HG02970 (cell line): ENCODE results near the gene MPHOSPH9.

Experiments used
- ATAC-seq: cut with Tn5 transposase; IDR thresholded peaks from one replicate; pipeline ENCODE4 v1.9.1; 2021; ENCODE audit warnings: mild to moderate bottlenecking, moderate library complexity, moderate number of reproducible peaks; ENCODE audit not compliant: unreplicated experiment, low FRiP score

MPHOSPH9 gene, protein sequence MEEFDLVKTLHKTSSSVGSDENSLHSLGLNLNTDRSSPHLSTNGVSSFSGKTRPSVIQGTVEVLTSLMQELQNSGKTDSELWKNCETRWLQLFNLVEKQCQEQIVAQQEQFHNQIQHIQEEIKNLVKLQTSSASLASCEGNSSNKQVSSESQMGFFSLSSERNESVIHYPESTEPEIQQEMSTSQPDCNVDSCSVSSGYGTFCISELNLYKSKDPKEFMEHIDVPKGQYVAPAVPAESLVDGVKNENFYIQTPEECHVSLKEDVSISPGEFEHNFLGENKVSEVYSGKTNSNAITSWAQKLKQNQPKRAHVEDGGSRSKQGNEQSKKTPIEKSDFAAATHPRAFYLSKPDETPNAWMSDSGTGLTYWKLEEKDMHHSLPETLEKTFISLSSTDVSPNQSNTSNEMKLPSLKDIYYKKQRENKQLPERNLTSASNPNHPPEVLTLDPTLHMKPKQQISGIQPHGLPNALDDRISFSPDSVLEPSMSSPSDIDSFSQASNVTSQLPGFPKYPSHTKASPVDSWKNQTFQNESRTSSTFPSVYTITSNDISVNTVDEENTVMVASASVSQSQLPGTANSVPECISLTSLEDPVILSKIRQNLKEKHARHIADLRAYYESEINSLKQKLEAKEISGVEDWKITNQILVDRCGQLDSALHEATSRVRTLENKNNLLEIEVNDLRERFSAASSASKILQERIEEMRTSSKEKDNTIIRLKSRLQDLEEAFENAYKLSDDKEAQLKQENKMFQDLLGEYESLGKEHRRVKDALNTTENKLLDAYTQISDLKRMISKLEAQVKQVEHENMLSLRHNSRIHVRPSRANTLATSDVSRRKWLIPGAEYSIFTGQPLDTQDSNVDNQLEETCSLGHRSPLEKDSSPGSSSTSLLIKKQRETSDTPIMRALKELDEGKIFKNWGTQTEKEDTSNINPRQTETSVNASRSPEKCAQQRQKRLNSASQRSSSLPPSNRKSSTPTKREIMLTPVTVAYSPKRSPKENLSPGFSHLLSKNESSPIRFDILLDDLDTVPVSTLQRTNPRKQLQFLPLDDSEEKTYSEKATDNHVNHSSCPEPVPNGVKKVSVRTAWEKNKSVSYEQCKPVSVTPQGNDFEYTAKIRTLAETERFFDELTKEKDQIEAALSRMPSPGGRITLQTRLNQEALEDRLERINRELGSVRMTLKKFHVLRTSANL

DNA sequence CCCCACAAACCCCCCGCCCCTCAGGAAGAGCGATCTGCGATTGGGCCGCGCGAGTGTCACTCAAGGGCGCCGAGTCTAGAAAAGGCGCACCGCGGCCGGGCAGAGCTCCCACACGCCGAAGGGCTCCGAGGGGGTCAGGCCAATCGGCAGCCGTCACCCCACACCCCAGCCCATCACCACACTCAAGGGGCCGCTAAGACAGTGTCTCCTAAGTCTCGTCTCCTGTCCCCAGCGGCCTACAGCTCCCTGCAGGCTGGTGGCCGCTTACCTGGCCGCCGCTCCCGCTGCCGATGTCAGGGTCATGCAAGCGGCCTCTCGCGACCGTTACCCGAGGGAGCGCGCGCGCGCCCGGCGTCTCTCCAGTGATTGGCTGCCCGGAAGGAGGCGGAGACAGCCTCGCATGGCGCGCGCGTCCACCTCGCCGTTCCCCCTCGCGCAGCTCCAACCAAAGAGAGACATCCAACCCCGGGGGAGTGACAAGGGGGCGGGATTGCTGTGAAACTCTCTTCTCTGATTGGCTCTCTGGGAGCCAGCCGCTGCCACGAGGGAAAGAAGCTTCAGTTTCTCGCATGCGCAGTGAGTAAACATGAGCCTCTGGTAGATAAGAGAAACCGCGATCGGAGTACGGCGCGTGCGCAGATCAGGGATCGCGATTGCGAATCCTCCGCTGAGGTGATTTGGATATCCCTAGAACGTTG is at the start of gene MPHOSPH9, which contains the start of gene MTRFR:
Gene MPHOSPH9 (minus strand): TSS at position 335 of the 698 bp plus-strand sequence. CDS start 2,777 bp downstream, outside the sequence.
Gene MTRFR (plus strand): TSS at position 630 of the 698 bp plus-strand sequence. CDS start 20,239 bp downstream, outside the sequence.
- ATAC-seq: peak; percentile 78

DNA sequence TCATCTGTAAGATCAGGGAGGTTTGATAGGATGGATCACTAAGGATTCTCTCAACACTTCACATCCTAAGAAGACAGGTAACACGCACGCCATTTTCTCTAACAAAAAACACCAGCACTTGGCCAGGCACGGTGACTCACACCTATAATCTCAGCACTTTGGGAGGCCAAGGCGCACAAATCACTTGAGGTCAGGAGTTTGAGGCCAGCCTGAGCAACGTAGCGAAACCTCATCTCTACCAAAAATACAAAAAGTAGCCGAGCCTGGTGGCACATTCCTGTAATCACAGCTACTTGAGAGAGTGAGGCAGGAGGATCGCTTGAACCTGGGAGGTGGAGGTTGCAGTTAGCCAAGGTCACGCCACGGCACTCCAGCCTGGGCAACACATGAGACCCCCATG is 49.2 kb upstream of the MPHOSPH9 start:
- ATAC-seq: no peak

DNA sequence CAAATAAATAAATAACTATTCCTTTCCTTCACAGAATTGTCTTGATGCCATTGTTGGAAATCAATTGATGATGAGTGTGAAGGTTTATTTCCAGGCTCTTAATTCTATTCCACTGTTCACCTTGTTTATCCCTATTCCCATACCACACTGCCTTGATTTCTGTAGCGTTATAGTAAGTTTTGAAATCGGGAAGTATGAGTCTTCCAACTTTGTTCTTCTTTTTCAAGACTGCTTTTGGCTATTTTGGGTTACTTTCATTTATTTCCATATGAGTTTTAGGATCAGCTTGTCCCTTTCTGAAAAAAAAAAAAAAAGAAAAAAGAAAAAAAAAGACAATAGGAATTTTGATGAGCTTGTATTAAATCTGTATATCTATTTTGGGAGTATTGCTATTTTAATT is 48.0 kb upstream of the MPHOSPH9 start:
- ATAC-seq: no peak

DNA sequence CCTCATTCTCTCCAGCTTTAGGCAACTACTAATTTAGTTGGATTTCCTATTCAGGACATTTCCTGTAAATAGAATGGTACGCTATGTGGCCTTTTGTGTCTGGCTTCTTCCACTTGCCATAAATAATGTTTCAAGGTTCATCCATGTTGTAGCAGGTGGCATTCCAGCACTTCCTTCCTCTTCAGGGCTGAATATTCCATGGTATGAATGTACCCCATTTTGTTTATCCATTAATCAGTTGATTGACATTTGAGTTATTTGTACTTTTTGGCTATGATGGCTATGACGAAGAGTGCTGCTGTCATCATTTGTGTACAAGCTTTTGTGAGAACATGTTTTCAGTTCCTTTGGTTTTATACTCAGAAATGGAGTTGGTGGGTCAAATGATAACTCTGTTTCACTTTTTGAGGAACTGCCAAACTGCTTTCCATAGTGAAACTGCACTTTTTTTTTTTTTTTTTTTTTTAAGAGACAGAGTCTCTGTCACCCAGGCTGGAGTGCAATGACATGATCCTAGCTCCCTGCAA is 45.2 kb upstream of the MPHOSPH9 start:
- peak; percentile 70 for ATAC-seq

DNA sequence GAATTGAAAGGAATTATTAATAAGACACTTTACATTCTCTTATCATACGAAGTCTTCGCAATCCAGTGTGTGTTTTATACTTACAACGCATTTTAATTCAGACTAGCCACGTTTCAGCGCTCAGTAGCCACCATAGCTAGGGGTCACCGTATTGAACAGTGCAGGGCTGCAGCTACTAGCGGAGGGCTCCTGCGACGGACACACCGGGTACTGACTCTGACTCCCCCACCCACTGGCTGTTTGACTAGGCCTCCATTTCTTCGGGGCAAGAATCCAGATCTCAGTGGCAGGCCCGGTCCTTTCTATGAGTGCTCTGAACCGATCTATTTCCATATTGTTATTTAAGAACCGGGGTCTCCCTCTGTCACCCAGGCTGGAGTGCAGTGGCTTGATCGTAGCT is 40.2 kb upstream of the MPHOSPH9 start:
- no peak for ATAC-seq

DNA sequence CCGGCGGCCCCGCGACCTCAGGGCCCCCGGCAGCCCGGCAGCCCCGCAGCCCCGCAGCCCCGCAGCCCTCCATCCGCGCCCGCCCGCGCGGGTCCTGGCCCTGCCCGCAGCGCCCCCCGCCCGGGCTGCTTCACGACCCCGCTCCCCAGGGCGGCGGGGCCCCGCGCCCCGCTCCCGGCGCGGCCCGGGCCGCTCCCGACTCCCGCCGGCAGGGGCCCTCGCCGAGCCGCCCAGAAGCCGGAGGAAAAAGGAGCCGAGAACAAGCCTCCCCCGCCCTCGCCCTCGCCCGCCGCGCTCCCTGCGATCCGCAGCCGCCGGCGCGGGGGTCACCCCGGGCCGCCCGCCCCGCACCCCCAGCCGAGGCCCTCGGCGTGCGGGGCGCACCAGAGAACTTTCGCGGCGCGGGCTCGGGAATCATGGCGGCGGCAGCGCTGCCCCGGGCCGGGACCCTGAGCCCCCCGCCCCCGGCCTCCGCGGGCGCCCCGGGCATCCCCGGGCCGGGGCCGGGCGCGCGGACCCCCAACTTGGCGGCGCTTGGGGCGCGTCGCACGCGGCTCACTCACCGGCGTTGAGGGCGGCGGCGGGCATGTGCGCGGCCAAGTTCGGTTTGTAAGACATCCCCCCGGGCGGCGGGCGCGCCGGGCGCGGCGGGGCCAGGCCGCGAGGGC is 38.2 kb upstream of the MPHOSPH9 start:
- peak; percentile 38 for ATAC-seq

DNA sequence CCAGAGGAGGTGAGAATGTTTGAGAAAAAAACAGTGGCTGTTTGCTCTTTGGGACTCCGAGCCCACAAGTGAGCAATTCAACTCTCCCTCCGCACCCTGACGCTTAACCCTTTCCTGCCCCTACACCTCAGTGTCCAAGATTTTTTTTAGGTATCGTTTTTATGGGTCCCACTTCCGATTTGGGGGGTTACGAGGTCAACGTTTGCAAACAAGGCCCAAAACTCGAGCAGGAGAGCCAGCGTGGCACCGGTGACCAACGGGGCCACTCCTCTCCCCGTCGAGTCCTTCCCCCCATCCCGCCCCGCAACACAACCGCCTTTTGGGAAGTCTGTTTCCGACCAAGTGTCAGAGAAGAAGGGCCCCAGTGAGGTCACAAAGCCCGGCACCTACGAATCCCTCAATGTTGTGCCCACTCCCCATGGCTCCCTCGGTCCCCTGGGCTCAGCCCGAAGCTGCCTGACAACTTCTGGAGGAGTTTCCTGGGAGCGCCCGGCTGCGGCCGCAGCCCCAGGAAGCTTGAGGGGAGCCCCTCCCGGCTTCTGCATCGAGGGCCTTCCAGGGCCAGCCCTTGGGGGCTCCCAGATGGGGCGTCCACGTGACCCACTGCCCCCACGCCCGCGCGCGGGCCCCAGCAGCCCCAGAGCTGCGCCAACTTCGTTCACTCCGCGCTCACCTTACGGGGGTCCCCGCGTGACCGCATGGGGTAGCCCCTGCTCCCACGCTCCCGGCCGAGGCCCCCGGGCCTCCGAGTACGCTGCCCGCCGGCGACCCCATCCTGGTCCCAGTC is 37.5 kb upstream of the MPHOSPH9 start:
- no peak for ATAC-seq

DNA sequence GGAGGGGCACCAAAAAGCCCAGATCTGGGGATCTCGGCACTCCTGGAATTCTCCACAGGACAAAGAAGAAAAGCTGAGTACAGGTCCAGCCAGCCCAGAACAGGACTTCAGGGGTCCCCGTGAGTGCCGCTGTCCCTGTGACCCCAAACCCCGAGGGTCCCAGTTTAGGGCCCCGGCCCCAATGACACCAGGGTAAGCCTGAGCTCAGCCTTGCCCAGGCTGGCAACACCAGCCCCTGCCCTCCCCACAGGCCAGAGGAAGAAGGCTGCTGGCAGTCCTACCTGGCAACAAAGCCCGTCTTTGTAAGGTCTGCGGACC is 36.9 kb upstream of the MPHOSPH9 start:
- ATAC-seq: no peak

DNA sequence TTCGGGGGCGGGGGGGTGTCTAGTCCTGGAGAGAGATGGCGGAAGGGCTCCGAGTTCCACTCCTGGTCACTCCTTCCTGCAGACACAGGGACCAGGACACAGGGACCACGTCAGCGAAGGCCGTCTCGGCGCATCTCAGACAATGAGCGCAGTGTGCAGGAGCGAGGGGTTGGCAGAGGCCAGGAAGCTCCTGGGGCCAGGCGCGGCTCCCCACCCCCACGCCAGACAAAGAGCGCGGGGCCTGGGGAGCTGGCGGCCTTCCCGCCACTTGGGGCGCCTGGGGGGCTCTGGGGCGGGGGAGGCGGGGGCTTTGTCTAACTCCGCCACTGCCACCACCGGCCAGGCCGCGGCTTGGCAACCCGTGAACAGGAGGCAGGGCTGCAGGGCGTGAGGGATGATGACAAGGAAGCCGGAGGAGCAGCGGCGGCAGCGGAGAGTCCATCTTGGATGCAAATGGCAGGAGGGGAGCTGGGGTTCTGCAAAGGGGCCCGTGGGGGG is 36.5 kb upstream of the MPHOSPH9 start:
- ATAC-seq: no peak

DNA sequence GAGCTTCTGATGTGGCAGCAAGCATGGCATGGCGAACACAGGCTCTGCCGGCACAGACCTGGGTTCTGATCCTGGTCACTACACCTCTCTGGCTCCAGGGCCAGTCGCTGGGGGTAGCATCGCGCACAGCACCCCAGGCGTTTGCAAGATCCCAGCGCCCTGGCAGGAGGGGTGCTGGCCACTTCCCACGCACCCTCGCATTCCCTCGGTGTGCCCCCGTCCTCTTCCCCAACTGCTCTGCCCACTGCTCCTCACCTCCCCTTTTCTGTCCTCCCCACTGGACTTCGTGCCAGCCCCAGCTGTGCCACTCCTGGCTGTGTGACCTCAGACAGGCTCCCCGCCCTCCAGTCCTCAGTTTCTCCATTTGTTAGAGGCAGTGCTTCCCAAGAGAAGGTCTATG is 35.9 kb upstream of the MPHOSPH9 start:
- ATAC-seq: no peak

DNA sequence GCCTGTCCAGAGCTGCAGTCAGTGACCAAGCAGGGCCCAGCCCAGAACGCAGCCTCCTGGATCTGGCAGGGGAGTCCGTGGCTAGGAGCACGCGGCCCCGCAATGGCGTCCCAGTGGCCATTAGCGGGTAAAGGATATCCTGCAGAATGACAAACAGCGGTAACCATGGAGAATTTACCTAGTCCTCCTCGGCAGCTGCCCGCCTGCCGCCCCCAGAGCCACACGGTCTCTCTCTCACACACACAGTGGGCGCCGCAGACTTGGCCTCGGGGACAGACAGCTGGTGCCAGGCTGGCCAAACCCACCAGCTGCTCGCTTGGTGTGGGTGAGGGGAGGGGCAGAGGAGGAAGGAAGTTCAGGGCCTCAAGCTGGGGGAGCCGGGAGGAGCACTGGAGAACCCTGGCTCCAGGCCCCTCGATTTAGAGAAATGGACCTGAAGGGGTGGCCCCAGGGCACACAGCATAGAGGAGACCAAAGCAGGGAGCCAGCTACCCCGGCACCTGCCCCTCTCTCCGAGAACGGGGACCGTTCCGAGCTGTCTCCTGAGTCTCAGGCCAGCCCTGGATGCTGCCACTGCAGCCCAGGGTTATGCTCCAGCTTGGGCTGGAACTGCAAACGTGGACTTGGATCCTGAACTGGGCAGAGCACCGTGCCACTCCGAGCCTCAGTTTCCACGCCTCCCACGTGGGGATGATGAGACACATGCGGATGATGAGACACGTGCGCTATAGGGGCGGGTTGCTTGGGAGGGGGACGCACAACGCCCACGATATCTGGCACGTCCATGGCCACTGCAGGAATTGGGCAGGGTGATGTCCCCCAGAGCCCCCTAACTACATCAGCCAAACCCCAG is 35.3 kb upstream of the MPHOSPH9 start:
- ATAC-seq: no peak

DNA sequence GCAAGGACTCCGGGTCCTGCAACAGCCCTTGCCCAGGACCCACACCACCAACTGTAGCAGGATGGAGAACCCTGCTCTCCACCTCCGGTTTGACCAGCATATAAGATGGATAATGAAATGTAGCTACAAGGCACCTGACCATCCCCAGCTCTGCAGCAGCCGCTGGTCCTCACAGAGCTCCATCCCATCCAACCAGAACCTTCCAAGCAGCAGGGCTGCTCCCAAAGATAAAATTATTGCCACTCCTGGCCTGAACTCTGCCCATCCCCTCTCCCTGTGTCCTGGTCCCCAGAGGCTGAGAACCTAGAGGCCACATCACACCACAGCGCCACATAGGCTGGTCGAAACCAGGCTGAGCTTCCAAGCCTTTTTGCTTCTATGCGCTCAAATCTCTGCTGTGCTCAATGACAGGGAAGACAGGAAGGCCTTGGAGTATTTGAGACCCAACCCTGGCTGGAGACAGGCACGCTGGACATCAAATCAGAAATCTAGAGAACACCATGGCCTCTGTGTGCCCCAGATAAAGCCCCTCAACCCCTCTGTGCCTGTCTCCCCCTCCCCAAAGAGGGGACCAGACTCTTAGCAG is 34.5 kb upstream of the MPHOSPH9 start:
- no peak for ATAC-seq

DNA sequence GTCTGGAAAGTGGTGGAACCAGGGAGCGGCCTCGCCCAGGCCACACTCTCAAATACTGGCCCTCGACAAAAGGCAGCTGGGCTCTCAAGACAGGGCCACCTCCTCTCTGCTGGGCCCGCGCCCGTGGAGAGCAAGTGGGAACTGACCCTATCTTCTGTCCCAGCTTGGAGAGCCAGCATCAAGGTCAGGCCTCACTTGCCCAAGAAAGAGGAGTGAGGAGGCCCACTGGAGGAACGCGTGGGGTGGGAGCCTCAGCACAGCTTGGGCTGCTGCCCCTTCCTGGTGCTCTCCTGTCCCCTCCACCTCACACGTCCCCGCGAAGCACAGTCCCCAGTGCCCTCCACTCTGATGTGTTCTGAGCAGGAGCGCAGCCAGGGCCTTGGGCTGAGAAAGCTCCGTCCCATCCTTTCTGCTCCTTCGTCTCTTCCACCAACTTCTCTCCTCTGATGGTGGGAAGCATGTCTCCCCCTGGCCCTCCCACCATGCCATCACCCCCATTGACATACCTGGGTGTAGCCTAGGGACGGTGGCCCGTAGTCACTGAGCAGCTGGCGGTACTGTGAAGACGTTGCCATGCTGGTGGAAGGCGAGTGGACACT is 33.8 kb upstream of the MPHOSPH9 start:
- ATAC-seq: no peak

DNA sequence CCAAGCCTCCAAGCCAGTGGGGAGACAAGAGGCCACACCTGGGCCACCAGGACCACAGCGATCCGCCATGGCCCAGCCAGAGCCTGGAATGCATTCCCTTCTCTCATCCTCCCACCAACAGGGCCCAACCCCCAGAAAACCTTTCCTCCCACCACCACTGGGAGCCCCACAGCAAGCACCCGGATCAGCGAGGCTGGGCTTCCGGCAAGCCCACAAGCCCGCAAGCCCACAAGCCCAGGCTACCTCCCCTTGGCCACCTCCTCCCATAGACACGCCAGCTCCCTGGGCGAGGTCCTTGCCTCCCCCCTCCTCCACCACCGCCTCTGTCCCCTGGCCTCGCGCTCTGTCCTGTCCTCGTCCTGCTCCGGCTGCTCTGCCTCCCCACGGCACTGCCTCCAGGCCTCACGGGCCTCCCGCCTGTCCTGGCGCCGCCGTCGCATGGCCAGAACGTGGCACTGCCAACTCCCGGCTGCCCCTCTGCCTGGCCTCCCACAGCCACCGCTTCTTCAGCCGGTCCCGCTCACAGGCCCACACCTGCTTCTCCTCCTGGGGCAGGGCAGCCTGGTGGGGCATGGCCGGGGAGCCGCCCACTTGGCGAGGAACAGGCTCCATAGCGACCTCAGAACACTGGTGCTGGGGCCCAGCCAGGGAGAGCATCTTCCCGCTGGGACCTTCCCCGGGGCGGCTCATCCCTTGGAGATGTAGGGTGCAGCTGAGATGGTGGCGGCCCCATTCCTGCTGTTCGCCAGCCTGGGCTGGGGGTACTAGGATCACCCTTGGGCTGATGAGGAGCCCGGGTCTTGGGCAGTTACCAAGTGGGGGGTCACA is 33.1 kb upstream of the MPHOSPH9 start:
- no peak for ATAC-seq

DNA sequence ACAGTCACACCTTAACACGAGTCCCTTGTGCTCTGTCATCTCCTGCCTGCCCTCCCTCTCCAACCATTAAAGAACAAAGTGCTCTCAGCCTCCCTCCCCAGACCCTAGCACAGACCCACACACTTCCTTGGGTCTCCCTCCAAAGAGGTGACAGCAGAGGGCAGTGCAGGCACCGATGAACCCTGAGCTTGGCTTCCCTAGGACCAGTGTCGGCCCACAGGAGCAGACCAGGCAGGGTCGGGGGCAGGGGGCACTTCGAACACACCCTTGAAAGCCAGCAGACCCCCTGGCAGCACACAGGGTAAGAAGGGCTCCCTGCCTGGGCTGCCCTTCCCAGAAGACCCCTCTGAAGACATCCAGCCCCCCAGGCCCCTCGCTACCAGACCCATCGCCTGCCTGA is 31.7 kb upstream of the MPHOSPH9 start:
- ATAC-seq: no peak

DNA sequence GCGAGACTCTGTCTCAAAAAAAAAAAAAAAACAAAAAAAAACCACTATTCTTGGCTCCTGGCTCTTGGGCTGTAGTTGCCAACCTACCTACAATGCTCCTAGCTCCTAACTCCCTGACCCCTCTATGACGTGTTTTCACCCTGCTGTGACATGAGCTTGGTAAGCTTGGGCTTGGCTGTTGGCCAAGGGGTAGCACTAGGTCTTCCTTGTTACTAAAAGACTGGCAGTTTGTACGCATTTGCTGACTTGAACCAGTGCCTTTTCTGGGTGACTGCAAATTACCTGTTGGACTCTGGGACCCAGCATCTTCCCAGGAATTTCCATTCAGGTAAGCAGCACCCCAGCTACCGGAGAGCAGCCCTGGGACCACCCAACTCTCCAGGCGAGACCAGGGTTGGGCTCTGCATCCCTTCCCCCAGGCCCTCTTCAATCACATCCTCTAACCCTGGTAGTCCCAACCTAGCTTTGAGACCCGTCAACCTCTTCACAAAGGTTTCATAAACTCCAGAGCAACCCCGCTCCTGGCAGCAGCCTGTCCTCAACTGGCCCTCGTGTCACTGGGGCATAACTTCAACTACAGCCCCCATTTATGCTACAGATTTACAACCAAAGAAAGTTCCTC is 30.4 kb upstream of the MPHOSPH9 start:
- ATAC-seq: no peak
